Heart left ventricle (tissue), 16 donors: ENCODE measurements around the gene SELENOO. TPM values are rescaled to one million over a fixed set of nuclear protein-coding genes. Genes with fewer than 3 reads are reported as not detected.

ENCODE experiments used
- ATAC-seq, 4 donors: fragments of 200-7000 bp; cut with Tn5 transposase; one replicate each; pipeline ENCODE4 v1.9.1; 2020 to 2022; ENCODE audit warnings: moderate library complexity in 4 of 4, mild to moderate bottlenecking in 3 of 4, moderate number of reproducible peaks in 1 of 4
- DNase-seq, 5 donors: peaks; one replicate each; pipeline ENCODE4 v3.0.0-alpha.2; 2020
- H3K27ac ChIP-seq, 12 donors: fragments of 200-600 bp; sonication (generic) in 4 of 12; one replicate each; pipeline versions ENCODE4 v1.5.0 to v1.8.0; 2016 to 2022; ENCODE audit warnings: mild to moderate bottlenecking in 2 of 12
- H3K27me3 ChIP-seq, 9 donors: fragments of 200-600 bp; sonication (generic) in 2 of 9; one replicate each; pipeline versions ENCODE4 v1.5.1 to v1.8.0; 2016 to 2022; ENCODE audit warnings: mild to moderate bottlenecking in 3 of 9
- H3K36me3 ChIP-seq, 9 donors: fragments of 200-600 bp; sonication (generic) in 2 of 9; one replicate each; pipeline versions ENCODE4 v1.5.0 to v1.8.0; 2018 to 2022; ENCODE audit warnings: mild to moderate bottlenecking in 2 of 9
- H3K4me1 ChIP-seq, 12 donors: fragments of 200-600 bp; sonication (generic) in 4 of 12; one replicate each; pipeline versions ENCODE4 v1.5.0 to v1.8.0; 2016 to 2022; ENCODE audit warnings: mild to moderate bottlenecking in 3 of 12
- H3K4me3 ChIP-seq, 12 donors: fragments of 200-600 bp; sonication (generic) in 4 of 12; one replicate each; pipeline versions ENCODE4 v1.5.0 to v1.8.0; 2017 to 2022; ENCODE audit warnings: mild to moderate bottlenecking in 9 of 12, moderate library complexity in 4 of 12
- H3K9me3 ChIP-seq, 12 donors: fragments of 200-600 bp; sonication (generic) in 4 of 12; one replicate each; pipeline versions ENCODE4 v1.5.0 to v1.8.0; 2016 to 2022; ENCODE audit warnings: mild to moderate bottlenecking in 1 of 12
- POLR2A ChIP-seq, 2 donors: fragments of 450-650 bp; IDR thresholded peaks; one replicate each; pipeline ENCODE4 v1.6.1; 2017; ENCODE audit warnings: antibody characterized with exemption in 2 of 2, mild to moderate bottlenecking in 2 of 2, moderate library complexity in 2 of 2
- WGBS, 4 donors: extraction: QIAGEN DNeasy Blood & Tissue Kit in 2 of 4; methylation state at CpG; one replicate each; pipeline versions ENCODE4 v1.1.5 to v1.1.7; 2013 to 2018; 5-methylcytosine and 5-hydroxymethylcytosine counted together
- intact Hi-C, 10 donors: fragments of 100-400 bp; cut with DNase I; formaldehyde crosslinking; loops; one replicate each; pipeline versions ENCODE4 v1.11.1 to v1.14.2; 2022
- polyA plus RNA-seq, 2 donors: library from polyadenylated mRNA; stranded (reverse); fragments of 200-250 nt; gene quantifications; one replicate each; pipeline ENCODE4 v1.2.3, GENCODE V29; 2013
- total RNA-seq, 9 donors: library from RNA; depleted of rRNA in 2 of 9; stranded (reverse); fragments of >200 nt in 2 of 9; fragmentation: NEBNext Ultra II Directional in 3 of 9; extraction: Animal tissue kit (Norgen Biotek cat#: 25700) in 3 of 9; gene quantifications; one replicate each; pipeline versions ENCODE4 v1.1.0 to v1.2.4, GENCODE V29; 2016 to 2023
- TF ChIP-seq, protein P1 (sequence below), 12 donors: fragments of 200-600 bp; sonication (generic) in 4 of 12; IDR thresholded peaks; one replicate each; pipeline versions ENCODE4 v1.5.0 to v1.8.0; 2018 to 2022; ENCODE audit warnings: antibody characterized with exemption in 12 of 12, mild to moderate bottlenecking in 5 of 12
- donor health status: ischemic (EF 13 %, LVEDD 7.1; RV severe dilation, severe dysfunction).
- donor health status: healthy with polysubstance abuse.
- donor health status: DM: no; HTN: yes; CAD: no.
- donor health status: DM: no; HTN: no; CAD: no.
- donor health status: ischemic (EF 25% LVEDD 6.9; RV normal size, moderate dysfunction).
- donor health status: ischemic (EF 25% LVEDD 5.7; RV mildly dilated, moderate dysfunction).
- donor health status: healthy.
- donor health status: DM: yes; HTN: yes; CAD: no.
- donor health status: ischemic (EF 35%, LVEDD 5.7; RV mildly dilated, moderate dysfunction).
- donor health status: nonischemic (EF 11% LVEDD 7.7; RV severe dilation, severe dysfunction).
- donor health status: DM: yes; HTN: yes; CAD: no.
- donor health status: PGD.
- donor health status: ischemic (EF 29% LVEDD 5.4; RV normal size, mild dysfunction).
- donor health status: nonischemic (EF 23%, LVEDD 6.1; RV moderate dilation, normal function).

Gene SELENOO
- total and polyA plus RNA-seq, 11 donors, result 10.4 to 23.8 (median 15.4) TPM

GRCh38 chr22:50224071-50224470 lies 23.3 kb downstream of the SELENOO start:
- WGBS, 4 donors, result 94 to 97% (median 94%) methylated on average over 16 of the region's 16 CpGs
- Histone ChIP-seq H3K27me3 (no peaks in the 10 kb centered on the region), H3K36me3 (peaks cover 0 to 93% (median 79%) of the 10 kb centered on the region in 9 donors), H3K27ac (no peak overlapping the region), H3K4me3 (no peak overlapping the region), H3K9me3 (no peaks in the 10 kb centered on the region), H3K4me1 (peaks cover 0 to 10% (median 4%) of the 10 kb centered on the region in 12 donors)
- intact Hi-C loops, result loop anchor here in 1 of 10 donors (10.0 kb wide), 1 partner anchor 241 kb away; no protein-coding TSS in a partner anchor
- ATAC-seq, result no peak
- TF ChIP-seq, protein P1, sequence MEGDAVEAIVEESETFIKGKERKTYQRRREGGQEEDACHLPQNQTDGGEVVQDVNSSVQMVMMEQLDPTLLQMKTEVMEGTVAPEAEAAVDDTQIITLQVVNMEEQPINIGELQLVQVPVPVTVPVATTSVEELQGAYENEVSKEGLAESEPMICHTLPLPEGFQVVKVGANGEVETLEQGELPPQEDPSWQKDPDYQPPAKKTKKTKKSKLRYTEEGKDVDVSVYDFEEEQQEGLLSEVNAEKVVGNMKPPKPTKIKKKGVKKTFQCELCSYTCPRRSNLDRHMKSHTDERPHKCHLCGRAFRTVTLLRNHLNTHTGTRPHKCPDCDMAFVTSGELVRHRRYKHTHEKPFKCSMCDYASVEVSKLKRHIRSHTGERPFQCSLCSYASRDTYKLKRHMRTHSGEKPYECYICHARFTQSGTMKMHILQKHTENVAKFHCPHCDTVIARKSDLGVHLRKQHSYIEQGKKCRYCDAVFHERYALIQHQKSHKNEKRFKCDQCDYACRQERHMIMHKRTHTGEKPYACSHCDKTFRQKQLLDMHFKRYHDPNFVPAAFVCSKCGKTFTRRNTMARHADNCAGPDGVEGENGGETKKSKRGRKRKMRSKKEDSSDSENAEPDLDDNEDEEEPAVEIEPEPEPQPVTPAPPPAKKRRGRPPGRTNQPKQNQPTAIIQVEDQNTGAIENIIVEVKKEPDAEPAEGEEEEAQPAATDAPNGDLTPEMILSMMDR (IDR thresholded peaks at IDR 0.05), result no peak
- DNase-seq, result no peak

DNA sequence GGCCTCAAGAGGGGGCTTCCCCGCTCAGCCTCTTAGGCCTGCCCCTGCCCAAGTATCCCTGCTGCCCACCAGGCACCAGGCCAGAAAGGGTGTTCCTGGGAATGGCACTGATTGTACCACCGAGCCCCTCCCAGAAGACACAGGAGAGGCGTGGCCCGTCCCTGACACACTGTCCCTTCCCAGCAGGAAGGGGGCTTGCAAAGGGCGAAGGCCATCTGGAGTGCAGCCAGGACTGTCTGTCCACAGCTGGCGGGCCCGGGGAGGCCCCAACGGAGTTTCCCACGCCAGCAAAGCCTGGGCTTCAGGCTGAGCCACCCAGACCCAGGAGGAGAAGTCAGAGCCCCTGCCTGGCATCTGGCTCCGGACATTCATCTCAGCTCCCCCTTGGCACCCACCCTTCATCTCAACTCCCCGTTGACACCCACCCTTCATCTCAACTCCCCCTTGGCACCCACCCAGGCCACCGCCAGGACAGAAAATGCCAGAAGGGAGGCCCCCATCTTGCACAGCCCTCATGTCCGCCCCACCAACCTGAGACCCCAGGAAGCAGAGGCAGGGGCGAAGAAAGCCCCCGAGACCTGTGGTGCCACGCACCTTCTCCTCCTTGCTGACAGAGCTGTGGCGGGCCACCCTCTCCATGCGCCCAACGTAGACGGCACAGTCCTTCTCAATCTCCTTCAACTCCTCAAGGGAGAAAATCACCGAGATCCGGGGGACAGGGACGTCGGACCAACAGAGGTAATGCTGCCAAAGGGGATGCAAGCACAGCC lies 24.6 kb downstream of the SELENOO start:
- H3K27me3 ChIP-seq, result no peaks in the 10 kb centered on the region
- H3K27ac ChIP-seq, result no peak overlapping the region
- no peaks in the 10 kb centered on the region for H3K4me1 ChIP-seq
- DNase-seq (no peak), ATAC-seq (no peak)
- H3K4me3 ChIP-seq, result no peak overlapping the region
- TF ChIP-seq POLR2A (IDR thresholded peaks at IDR 0.05), result no peak
- TF ChIP-seq, protein P1 (IDR thresholded peaks at IDR 0.05), result no peak
- intact Hi-C loops, result loop anchor here in 1 of 10 donors (10.0 kb wide), 1 partner anchor 239 kb away; no protein-coding TSS in a partner anchor
- WGBS, 4 donors, result 81 to 92% (median 85%) methylated on average over 17 to 24 of the region's 24 CpGs
- peaks cover 0 to 92% (median 80%) of the 10 kb centered on the region in 9 donors for H3K36me3 ChIP-seq
- H3K9me3 ChIP-seq, result no peaks in the 10 kb centered on the region

DNA sequence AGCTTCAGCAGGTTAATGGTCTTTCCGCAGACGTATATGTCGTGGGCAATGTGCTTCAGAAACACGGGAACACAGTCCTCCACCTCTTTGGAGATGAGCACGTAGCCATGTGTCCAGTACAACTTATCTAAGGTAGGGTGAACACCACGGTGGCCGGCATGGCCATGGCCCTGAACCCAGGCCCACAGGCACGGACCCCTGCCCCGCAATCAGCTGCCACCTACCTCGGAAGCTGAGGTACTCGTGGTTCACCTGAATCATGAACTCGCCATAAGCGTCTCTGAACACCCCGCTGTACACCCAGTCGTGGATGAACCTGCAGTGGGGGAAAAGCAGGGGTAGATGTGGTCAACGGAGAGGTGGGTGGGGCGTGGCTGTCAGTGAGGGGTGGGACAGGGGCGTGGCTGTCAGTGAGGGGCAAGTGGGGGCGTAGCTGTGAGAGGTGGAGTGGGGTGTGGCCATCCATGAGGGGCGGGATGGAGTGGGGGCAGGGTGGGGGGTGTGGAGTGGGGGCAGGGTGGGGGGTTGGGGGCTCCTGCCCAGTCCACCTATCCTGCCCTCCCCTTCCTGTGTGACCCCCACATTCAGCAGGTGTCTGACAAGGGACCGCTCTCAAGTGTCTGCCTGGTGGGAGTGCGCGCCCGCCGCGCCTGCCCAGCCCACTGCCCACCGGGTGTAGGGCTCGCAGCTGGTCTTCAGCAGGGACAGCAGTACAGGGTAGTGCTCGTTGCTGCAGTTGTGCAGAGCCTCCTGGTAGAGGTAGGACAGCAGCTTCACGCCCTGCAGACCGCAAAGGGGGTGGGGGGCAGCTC lies 25.5 kb downstream of the SELENOO start:
- no peaks in the 10 kb centered on the region for H3K9me3 ChIP-seq

More for the DNA sequence above, 25.5 kb downstream of the SELENOO start:
- no peak overlapping the region for H3K4me3 ChIP-seq
- no peaks in the 10 kb centered on the region for H3K27me3 ChIP-seq
- DNase-seq (no peak), ATAC-seq (no peak)
- intact Hi-C loops, result loop anchor here in 1 of 10 donors (10.0 kb wide), 1 partner anchor 239 kb away; no protein-coding TSS in a partner anchor
- H3K36me3 ChIP-seq, result peaks cover 0 to 87% (median 75%) of the 10 kb centered on the region in 9 donors
- no peak overlapping the region for H3K27ac ChIP-seq
- no peaks in the 10 kb centered on the region for H3K4me1 ChIP-seq
- TF ChIP-seq, protein P1 (IDR thresholded peaks at IDR 0.05), result no peak
- TF ChIP-seq POLR2A (IDR thresholded peaks at IDR 0.05), result no peak
- WGBS, 4 donors, result 93 to 96% (median 94%) methylated on average over 24 to 31 of the region's 31 CpGs
